GM12878 (cell line): ENCODE measurements around the gene MFN2. TPM values are rescaled to one million over a fixed set of nuclear protein-coding genes. Genes with fewer than 3 reads are reported as not detected.

ENCODE experiments used
- ASH2L ChIP-seq: fragments of 300-600, 200-600 bp; sonication (generic); IDR thresholded peaks from 2 replicates; pipeline ENCODE4 v1.6.1; 2017; ENCODE audit warnings: low read depth, mild to moderate bottlenecking, borderline replicate concordance
- CHD1 ChIP-seq: IDR thresholded peaks from 2 replicates; pipeline ENCODE4 v1.6.1; 2012; ENCODE audit warnings: low read depth, low read length, improper control_type of control experiment
- GABPA ChIP-seq: IDR thresholded peaks from 2 replicates; pipeline ENCODE4 v1.6.1; 2014; ENCODE audit warnings: antibody characterized with exemption, low read depth, mild to moderate bottlenecking, inconsistent platforms
- HDAC2 ChIP-seq: fragments of 200-600 bp; sonication (generic); IDR thresholded peaks from 2 replicates; pipeline ENCODE4 v1.6.1; 2017
- MXI1 ChIP-seq: fragments of 150-350 bp; IDR thresholded peaks from 2 replicates; pipeline ENCODE4 v1.6.1; 2011; ENCODE audit warnings: low read depth, mild to moderate bottlenecking, inconsistent platforms, low read length, improper control_type of control experiment
- MYB ChIP-seq: fragments of 150-350 bp; IDR thresholded peaks from 2 replicates; pipeline ENCODE4 v1.6.1; 2014; ENCODE audit warnings: mild to moderate bottlenecking, low read depth, low read length, borderline replicate concordance
- NFYB ChIP-seq: IDR thresholded peaks from 2 replicates; pipeline ENCODE4 v1.6.1; 2011; ENCODE audit warnings: low read depth, mild to moderate bottlenecking, low read length, improper control_type of control experiment, moderate library complexity; ENCODE audit not compliant: insufficient read depth
- TCF12 ChIP-seq: IDR thresholded peaks from 2 replicates; pipeline ENCODE4 v1.6.1; 2011; ENCODE audit warnings: low read depth, mild to moderate bottlenecking, low read length
- polyA plus RNA-seq, 11 experiments: library from polyadenylated mRNA; depleted of rRNA in 4 of 11; unstranded in 6 of 11; stranded (reverse) in 5 of 11; fragments of >200 nt; fragmentation: Nextera tagmentation in 4 of 11; fragmentation: Illumina TruSeq in 1 of 11; extraction: Ambion mirVana in 4 of 11; extraction: Trizol in 1 of 11; gene quantifications; 1 replicate in 1 of 11; 2 replicates in 10 of 11; pipeline versions ENCODE4 v1.2.1 to v1.2.3, GENCODE V29; 2011 to 2016; ENCODE audit warnings: inconsistent platforms in 2 of 11, missing spikeins in 2 of 11, low read depth in 1 of 11
- total RNA-seq, 4 experiments: library from RNA; depleted of rRNA in 3 of 4; stranded (reverse); fragments of >200 nt in 3 of 4; fragmentation: Illumina TruSeq in 1 of 4; extraction: Trizol in 1 of 4; gene quantifications; 2 replicates each; pipeline versions ENCODE4 v1.2.1 to v1.2.3, GENCODE V29; 2013 to 2021
- TF ChIP-seq, protein P1 (sequence below): IDR thresholded peaks from 2 replicates; pipeline ENCODE4 v1.6.1; 2012; ENCODE audit warnings: low read length, inconsistent platforms
- TF ChIP-seq, protein P2 (sequence below): IDR thresholded peaks from 2 replicates; pipeline ENCODE4 v1.6.1; 2012; ENCODE audit warnings: low read depth, low read length, improper control_type of control experiment

Gene MFN2
- total and polyA plus RNA-seq, 10 of the 15 experiments (the other 5 are each of a cell fraction or from before 2014, with no cell fraction given), result 5.3 to 64.4 (median 48.1) TPM

DNA sequence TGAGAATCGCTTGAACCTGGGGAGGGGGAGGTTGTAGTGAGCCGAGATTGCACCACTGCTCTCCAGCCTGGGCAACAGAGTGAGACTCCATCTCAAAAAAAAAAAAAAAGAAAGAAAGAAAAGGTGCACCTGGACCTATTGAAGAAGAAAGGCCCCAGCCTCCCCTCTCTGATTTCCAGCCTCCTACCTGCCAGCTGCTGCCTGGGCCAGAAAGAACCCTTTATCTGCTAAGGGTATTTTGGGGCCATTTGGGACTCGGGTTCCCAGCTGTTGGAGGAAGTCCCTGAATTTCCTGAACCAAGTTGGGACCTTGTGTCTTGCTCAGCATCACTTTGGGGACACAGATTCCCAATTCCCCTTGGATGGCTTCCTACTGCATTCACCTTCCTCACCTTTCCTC lies 79.0 kb downstream of the MFN2 start (continued):
- TF ChIP-seq, protein P1, sequence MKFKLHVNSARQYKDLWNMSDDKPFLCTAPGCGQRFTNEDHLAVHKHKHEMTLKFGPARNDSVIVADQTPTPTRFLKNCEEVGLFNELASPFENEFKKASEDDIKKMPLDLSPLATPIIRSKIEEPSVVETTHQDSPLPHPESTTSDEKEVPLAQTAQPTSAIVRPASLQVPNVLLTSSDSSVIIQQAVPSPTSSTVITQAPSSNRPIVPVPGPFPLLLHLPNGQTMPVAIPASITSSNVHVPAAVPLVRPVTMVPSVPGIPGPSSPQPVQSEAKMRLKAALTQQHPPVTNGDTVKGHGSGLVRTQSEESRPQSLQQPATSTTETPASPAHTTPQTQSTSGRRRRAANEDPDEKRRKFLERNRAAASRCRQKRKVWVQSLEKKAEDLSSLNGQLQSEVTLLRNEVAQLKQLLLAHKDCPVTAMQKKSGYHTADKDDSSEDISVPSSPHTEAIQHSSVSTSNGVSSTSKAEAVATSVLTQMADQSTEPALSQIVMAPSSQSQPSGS, result no peak
- no peak for TF ChIP-seq MXI1
- TF ChIP-seq TCF12, result peak; percentile 57; the same call in 1 of the 2 replicates
- TF ChIP-seq ASH2L, result no peak
- TF ChIP-seq MYB, result no peak
- TF ChIP-seq, protein P2, sequence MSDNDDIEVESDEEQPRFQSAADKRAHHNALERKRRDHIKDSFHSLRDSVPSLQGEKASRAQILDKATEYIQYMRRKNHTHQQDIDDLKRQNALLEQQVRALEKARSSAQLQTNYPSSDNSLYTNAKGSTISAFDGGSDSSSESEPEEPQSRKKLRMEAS, result no peak
- TF ChIP-seq NFYB, result no peak
- TF ChIP-seq GABPA, result no peak
- TF ChIP-seq CHD1, result no peak
- no peak for TF ChIP-seq HDAC2
- TF ChIP-seq, all 136 proteins: peak for 4
